HCT116 (cell line): ENCODE data around the gene PANX2. TPM values are rescaled to one million over a fixed set of nuclear protein-coding genes. Genes with fewer than 3 reads are reported as not detected.

ENCODE experiments used
- ATAC-seq: fragments of 200-7000 bp; cut with Tn5 transposase; 2 replicates; pipeline ENCODE4 v1.9.1; 2020; ENCODE audit warnings: mild to moderate bottlenecking, moderate library complexity
- BruUV-seq: library from RNA; stranded (reverse); fragments of 400-500 nt; replicated peaks from 2 replicates; lab custom pipeline; 2021; lab: Mats Ljungman, UMichigan
- CTCF ChIA-PET: fragments of 300-600 bp; sonication (Branson Sonifier 250); formaldehyde crosslinking; loops from one replicate; lab custom pipeline; 2021; ENCODE audit warnings: antibody characterized with exemption; lab: Charles Lee
- POLR2A ChIA-PET: fragments of 300-600, 350-600 bp; sonication (Branson Sonifier 250); formaldehyde crosslinking; loops from one replicate; lab custom pipeline; 2021; ENCODE audit warnings: antibody characterized with exemption; lab: Charles Lee
- RAD21 ChIA-PET, 2 experiments: fragments of 300-600 bp; sonication (Branson Sonifier 250); formaldehyde crosslinking; loops; one replicate each; lab custom pipeline; 2023; ENCODE audit warnings: low total read pairs in 2 of 2; ENCODE audit not compliant: uncharacterized antibody in 2 of 2, unreplicated experiment in 2 of 2, low non-redundant PET in 1 of 2; lab: Charles Lee
- DNase-seq: peaks from one replicate; pipeline ENCODE4 v3.0.0-alpha.2; 2010; ENCODE audit warnings: low read depth, low spot score
- H2AFZ ChIP-seq: fragments of 200-600 bp; shearing (Covaris generic), sonication (generic); 2 replicates; pipeline ENCODE4 v1.6.1; 2017; ENCODE audit warnings: low read depth, mixed run types, mixed read lengths, antibody characterized with exemption, low read length; ENCODE audit not compliant: poor library complexity, severe bottlenecking
- H3K27ac ChIP-seq: 2 replicates; pipeline ENCODE4 v1.5.1; 2012; ENCODE audit warnings: low read depth, low read length
- H3K27me3 ChIP-seq: fragments of 200-600 bp; sonication (generic); 2 replicates; pipeline ENCODE4 v1.6.1; 2016; ENCODE audit warnings: mixed run types, low read length, mixed read lengths; ENCODE audit not compliant: insufficient read depth
- H3K36me3 ChIP-seq, 2 experiments: fragments of 200-500 bp in 1 of 2; fragments of 200-600 bp in 1 of 2; sonication (Bioruptor generic) in 1 of 2; sonication (generic) in 1 of 2; 2 replicates each; pipeline versions ENCODE4 v1.5.1 to v1.6.1; 2014 to 2016; ENCODE audit warnings: low read length in 2 of 2, inconsistent platforms in 1 of 2, mixed read lengths in 1 of 2, mixed run types in 1 of 2; ENCODE audit not compliant: insufficient read depth in 2 of 2, control insufficient read depth in 1 of 2
- H3K4me1 ChIP-seq, 2 experiments: fragments of 200-600 bp in 1 of 2; sonication (generic) in 1 of 2; 2 replicates each; pipeline versions ENCODE4 v1.5.1 to v1.6.1; 2012 to 2017; ENCODE audit warnings: low read length in 2 of 2, inconsistent platforms in 1 of 2, mild to moderate bottlenecking in 1 of 2, mixed read lengths in 1 of 2, mixed run types in 1 of 2, moderate library complexity in 1 of 2; ENCODE audit not compliant: insufficient read depth in 2 of 2, control insufficient read depth in 1 of 2
- H3K4me2 ChIP-seq: fragments of 200-600 bp; sonication (generic); 2 replicates; pipeline ENCODE4 v1.6.1; 2017; ENCODE audit warnings: mixed run types, low read length, mixed read lengths
- H3K4me3 ChIP-seq, 2 experiments: fragments of 200-600 bp in 1 of 2; sonication (generic) in 1 of 2; replicated peaks in 1 of 2; 2 replicates each; pipeline ENCODE4 v1.5.1; 2011 to 2016; ENCODE audit warnings: low read length in 2 of 2, control low read depth in 1 of 2, low read depth in 1 of 2, mild to moderate bottlenecking in 1 of 2, mixed read lengths in 1 of 2, mixed run types in 1 of 2
- H3K79me2 ChIP-seq: fragments of 200-600 bp; sonication (generic); 2 replicates; pipeline ENCODE4 v1.6.1; 2017; ENCODE audit warnings: mild to moderate bottlenecking, mixed run types, low read length, moderate library complexity, mixed read lengths; ENCODE audit not compliant: insufficient read depth
- H3K9ac ChIP-seq: fragments of 200-600 bp; sonication (generic); 2 replicates; pipeline ENCODE4 v1.6.1; 2016; ENCODE audit warnings: low read length, mixed read lengths
- H3K9me2 ChIP-seq: fragments of 200-600 bp; sonication (generic), shearing (Covaris generic); 2 replicates; pipeline ENCODE4 v1.6.1; 2017; ENCODE audit warnings: mixed run types, mild to moderate bottlenecking, moderate library complexity; ENCODE audit not compliant: insufficient read depth
- H3K9me3 ChIP-seq, 2 experiments: fragments of 200-500 bp in 1 of 2; fragments of 200-600 bp in 1 of 2; sonication (Bioruptor generic) in 1 of 2; sonication (generic) in 1 of 2; 2 replicates each; pipeline ENCODE4 v1.6.1; 2014 to 2017; ENCODE audit warnings: low read length in 2 of 2, mixed read lengths in 2 of 2, inconsistent platforms in 1 of 2, low read depth in 1 of 2, mild to moderate bottlenecking in 1 of 2, mixed run types in 1 of 2, moderate library complexity in 1 of 2; ENCODE audit not compliant: control insufficient read depth in 1 of 2, insufficient read depth in 1 of 2
- H4K20me1 ChIP-seq: fragments of 200-600 bp; sonication (generic), shearing (Covaris generic); 2 replicates; pipeline ENCODE4 v1.6.1; 2017; ENCODE audit warnings: mixed run types, mild to moderate bottlenecking, moderate library complexity; ENCODE audit not compliant: insufficient read depth
- CEBPB ChIP-seq: IDR thresholded peaks from 2 replicates; pipeline ENCODE4 v1.6.1; 2012; ENCODE audit warnings: low read depth
- EZH2phosphoT487 ChIP-seq: fragments of 200-600 bp; IDR thresholded peaks from 2 replicates; pipeline ENCODE4 v1.6.1; 2018; ENCODE audit warnings: antibody characterized with exemption, borderline replicate concordance
- FOSL1 ChIP-seq: IDR thresholded peaks from 2 replicates; pipeline ENCODE4 v1.6.1; 2012; ENCODE audit warnings: low read depth
- JUND ChIP-seq: IDR thresholded peaks from 2 replicates; pipeline ENCODE4 v1.6.1; 2012
- MAX ChIP-seq: IDR thresholded peaks from 2 replicates; pipeline ENCODE4 v1.6.1; 2012
- POLR2A ChIP-seq: IDR thresholded peaks from 2 replicates; pipeline ENCODE4 v1.7.0; 2011; ENCODE audit warnings: borderline replicate concordance; ENCODE audit not compliant: insufficient read depth, insufficient read length; ENCODE audit errors: extremely low read depth
- POLR2AphosphoS5 ChIP-seq: IDR thresholded peaks from 2 replicates; pipeline ENCODE4 v1.6.1; 2011; ENCODE audit warnings: mild to moderate bottlenecking, low read depth, low read length, moderate library complexity
- RAD21 ChIP-seq: IDR thresholded peaks from 2 replicates; pipeline ENCODE4 v1.6.1; 2012; ENCODE audit warnings: low read depth, mild to moderate bottlenecking
- SIN3A ChIP-seq: IDR thresholded peaks from 2 replicates; pipeline ENCODE4 v1.6.1; 2012; ENCODE audit warnings: low read depth
- SP1 ChIP-seq: IDR thresholded peaks from 2 replicates; pipeline ENCODE4 v1.6.1; 2012; ENCODE audit warnings: low read depth
- ZFX ChIP-seq: fragments of 450-650 bp; IDR thresholded peaks from 2 replicates; pipeline ENCODE4 v1.6.1; 2017
- ZNF274 ChIP-seq: fragments of 200-500 bp; sonication (Bioruptor generic); IDR thresholded peaks from 2 replicates; pipeline ENCODE4 v1.6.1; 2014; ENCODE audit warnings: mild to moderate bottlenecking, low read depth, low read length, inconsistent platforms
- intact Hi-C: fragments of 100-400 bp; cut with micrococcal nuclease; formaldehyde crosslinking; loops from 2 replicates; pipeline ENCODE4 v1.10.0; 2022
- total RNA-seq: library from RNA; stranded (reverse); gene quantifications from one replicate; pipeline ENCODE4 v1.2.1, GENCODE V29; 2021; ENCODE audit not compliant: unreplicated experiment
- TF ChIP-seq, protein P1 (sequence below): IDR thresholded peaks from 2 replicates; pipeline ENCODE4 v1.6.1; 2011; ENCODE audit warnings: mild to moderate bottlenecking, low read length, moderate library complexity; ENCODE audit not compliant: insufficient replicate concordance; ENCODE audit errors: extremely low read depth

PANX2 gene
- total RNA-seq, 1 experiment from 2014 or later, result 8.0 TPM

DNA sequence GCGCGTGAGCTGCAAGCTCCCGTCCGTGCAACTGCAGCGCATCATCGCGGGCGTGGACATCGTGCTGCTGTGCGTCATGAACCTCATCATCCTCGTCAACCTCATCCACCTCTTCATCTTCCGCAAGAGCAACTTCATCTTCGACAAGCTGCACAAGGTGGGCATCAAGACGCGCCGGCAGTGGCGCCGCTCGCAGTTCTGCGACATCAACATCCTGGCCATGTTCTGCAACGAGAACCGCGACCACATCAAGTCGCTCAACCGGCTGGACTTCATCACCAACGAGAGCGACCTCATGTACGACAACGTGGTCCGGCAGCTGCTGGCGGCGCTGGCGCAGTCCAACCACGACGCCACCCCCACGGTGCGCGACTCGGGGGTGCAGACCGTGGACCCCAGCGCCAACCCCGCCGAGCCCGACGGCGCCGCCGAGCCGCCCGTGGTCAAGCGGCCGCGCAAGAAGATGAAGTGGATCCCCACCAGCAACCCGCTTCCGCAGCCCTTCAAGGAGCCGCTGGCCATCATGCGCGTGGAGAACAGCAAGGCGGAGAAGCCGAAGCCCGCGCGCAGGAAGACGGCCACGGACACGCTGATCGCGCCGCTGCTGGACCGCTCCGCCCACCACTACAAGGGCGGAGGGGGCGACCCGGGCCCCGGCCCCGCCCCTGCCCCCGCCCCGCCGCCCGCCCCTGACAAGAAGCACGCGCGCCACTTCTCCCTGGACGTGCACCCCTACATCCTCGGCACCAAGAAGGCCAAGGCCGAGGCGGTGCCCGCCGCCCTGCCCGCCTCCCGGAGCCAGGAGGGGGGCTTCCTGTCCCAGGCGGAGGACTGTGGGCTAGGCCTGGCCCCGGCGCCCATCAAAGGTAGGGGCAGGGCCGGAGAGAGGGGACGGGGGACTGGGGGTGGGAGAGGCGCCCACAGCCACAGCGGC lies 7.3 kb downstream of the PANX2 start (continued):
- TF ChIP-seq, protein P1, sequence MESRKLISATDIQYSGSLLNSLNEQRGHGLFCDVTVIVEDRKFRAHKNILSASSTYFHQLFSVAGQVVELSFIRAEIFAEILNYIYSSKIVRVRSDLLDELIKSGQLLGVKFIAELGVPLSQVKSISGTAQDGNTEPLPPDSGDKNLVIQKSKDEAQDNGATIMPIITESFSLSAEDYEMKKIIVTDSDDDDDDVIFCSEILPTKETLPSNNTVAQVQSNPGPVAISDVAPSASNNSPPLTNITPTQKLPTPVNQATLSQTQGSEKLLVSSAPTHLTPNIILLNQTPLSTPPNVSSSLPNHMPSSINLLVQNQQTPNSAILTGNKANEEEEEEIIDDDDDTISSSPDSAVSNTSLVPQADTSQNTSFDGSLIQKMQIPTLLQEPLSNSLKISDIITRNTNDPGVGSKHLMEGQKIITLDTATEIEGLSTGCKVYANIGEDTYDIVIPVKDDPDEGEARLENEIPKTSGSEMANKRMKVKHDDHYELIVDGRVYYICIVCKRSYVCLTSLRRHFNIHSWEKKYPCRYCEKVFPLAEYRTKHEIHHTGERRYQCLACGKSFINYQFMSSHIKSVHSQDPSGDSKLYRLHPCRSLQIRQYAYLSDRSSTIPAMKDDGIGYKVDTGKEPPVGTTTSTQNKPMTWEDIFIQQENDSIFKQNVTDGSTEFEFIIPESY, result no peak
- TF ChIP-seq FOSL1, result no peak
- TF ChIP-seq ZFX, result no peak
- no peak for TF ChIP-seq POLR2AphosphoS5
- no peak for TF ChIP-seq ZNF274
- no peak for TF ChIP-seq SP1
- TF ChIP-seq MAX, result no peak
- no peak for TF ChIP-seq POLR2A
- no peak for TF ChIP-seq EZH2phosphoT487
- TF ChIP-seq RAD21, result no peak
- TF ChIP-seq JUND, result no peak
- TF ChIP-seq, all 23 proteins: peak for 0

- H2AFZ ChIP-seq, result no peak overlapping the region
- ChIA-PET RAD21 (no interaction called here), POLR2A (no interaction called here), CTCF (no interaction called here)
- no peaks in the 10 kb centered on the region for H3K9me3 ChIP-seq
- H3K79me2 ChIP-seq, result no peaks in the 10 kb centered on the region
- H3K36me3 ChIP-seq, result no peaks in the 10 kb centered on the region
- H3K27ac ChIP-seq, result no peak overlapping the region
- no peaks in the 10 kb centered on the region for H3K9me2 ChIP-seq
- no peak overlapping the region for H3K4me2 ChIP-seq
- H3K27me3 ChIP-seq, result no peaks in the 10 kb centered on the region
- no peaks in the 10 kb centered on the region for H4K20me1 ChIP-seq
- H3K4me3 ChIP-seq, result no peak overlapping the region
- no TSS peak for BruUV-seq
- ATAC-seq (no peak), DNase-seq (no peak)
- no peak overlapping the region for H3K9ac ChIP-seq
- intact Hi-C loops, result no loop called here
- TF ChIP-seq ZFX (no peak), CEBPB (no peak), SIN3A (no peak), RAD21 (no peak), EZH2phosphoT487 (no peak), MAX (no peak), FOSL1 (no peak)
- H3K4me1 ChIP-seq, result peaks cover 0 to 2% of the 10 kb centered on the region in 2 experiments; a peak in 3 of 4 replicates
These were observed 7.9 kb downstream of the PANX2 start for GRCh38 chr22:50178471-50178864.
